Caco-2 (cell line): ENCODE data around the gene KRTAP4-3. TPM values are rescaled to one million over a fixed set of nuclear protein-coding genes. Genes with fewer than 3 reads are reported as not detected.
"Not testable (repeated sequence)": the region's sequence is repeated elsewhere in the genome, so short reads cannot be mapped to it uniquely, and the experiment has no call there.

Experiments
- BruUV-seq: library from RNA; stranded (reverse); fragments of 400-500 nt; replicated peaks from 2 replicates; lab custom pipeline; 2021; lab: Mats Ljungman, UMichigan
- CTCF ChIA-PET: fragments of 300-600 bp; sonication (Branson Sonifier 250); formaldehyde crosslinking; loops from one replicate; lab custom pipeline; 2022; ENCODE audit warnings: antibody characterized with exemption; lab: Charles Lee
- POLR2A ChIA-PET: fragments of 300-600 bp; sonication (Branson Sonifier 250); formaldehyde crosslinking; loops from one replicate; lab custom pipeline; 2022; ENCODE audit warnings: antibody characterized with exemption; lab: Charles Lee
- DNase-seq, 2 experiments: peaks; one replicate each; pipeline versions ENCODE4 v3.0.0 to v3.0.0-alpha.2; 2020 to 2022
- H3K27me3 ChIP-seq: replicated peaks from 2 replicates; pipeline ENCODE4 v1.6.0; 2011; ENCODE audit warnings: low read length; ENCODE audit not compliant: control insufficient read depth, insufficient read depth
- H3K36me3 ChIP-seq: 2 replicates; pipeline ENCODE4 v1.5.1; 2011; ENCODE audit warnings: low read length; ENCODE audit not compliant: control insufficient read depth, insufficient read depth
- H3K4me1 ChIP-seq: fragments of 250-450 bp; sonication (Bioruptor Pico); 2 replicates; pipeline ENCODE4 v1.5.1; 2020; ENCODE audit warnings: mild to moderate bottlenecking
- H3K4me3 ChIP-seq: 2 replicates; pipeline ENCODE4 v1.5.1; 2011; ENCODE audit warnings: low read depth, mild to moderate bottlenecking, control low read depth, low read length
- H3K9me3 ChIP-seq: fragments of 250-450 bp; sonication (Bioruptor Pico); 2 replicates; pipeline ENCODE4 v1.5.1; 2020; ENCODE audit warnings: mild to moderate bottlenecking, moderate library complexity
- H3K27ac Mint-ChIP-seq: one replicate; pipeline ENCODE4 v1.8.0; 2022; ENCODE audit warnings: mixed read lengths; ENCODE audit not compliant: unreplicated experiment
- H3K27me3 Mint-ChIP-seq: one replicate; pipeline ENCODE4 v1.8.0; 2022; ENCODE audit warnings: mixed read lengths; ENCODE audit not compliant: insufficient read depth, unreplicated experiment
- H3K36me3 Mint-ChIP-seq: one replicate; pipeline ENCODE4 v1.8.0; 2022; ENCODE audit warnings: mild to moderate bottlenecking, mixed read lengths; ENCODE audit not compliant: insufficient read depth, unreplicated experiment
- H3K4me1 Mint-ChIP-seq: one replicate; pipeline ENCODE4 v1.8.0; 2022; ENCODE audit warnings: low read depth, mixed read lengths; ENCODE audit not compliant: unreplicated experiment
- H3K4me3 Mint-ChIP-seq: one replicate; pipeline ENCODE4 v1.8.0; 2022; ENCODE audit warnings: mild to moderate bottlenecking, moderate library complexity, mixed read lengths; ENCODE audit not compliant: unreplicated experiment
- H3K9me3 Mint-ChIP-seq: one replicate; pipeline ENCODE4 v1.8.0; 2022; ENCODE audit warnings: mixed read lengths; ENCODE audit not compliant: unreplicated experiment
- CTCF ChIP-seq, 2 experiments: fragments of 200-600 bp in 1 of 2; IDR thresholded peaks; 1 replicate in 1 of 2; 2 replicates in 1 of 2; pipeline versions ENCODE4 v1.5.1 to v1.8.0; 2011 to 2022; ENCODE audit warnings: antibody characterized with exemption in 1 of 2, control low read depth in 1 of 2, inconsistent platforms in 1 of 2, low read depth in 1 of 2, low read length in 1 of 2, mild to moderate bottlenecking in 1 of 2, moderate library complexity in 1 of 2; ENCODE audit not compliant: insufficient read depth in 1 of 2, severe bottlenecking in 1 of 2, unreplicated experiment in 1 of 2
- intact Hi-C: fragments of 100-400 bp; cut with micrococcal nuclease; formaldehyde crosslinking; loops from one replicate; pipeline ENCODE4 v1.10.0; 2022; ENCODE audit not compliant: unreplicated experiment
- total RNA-seq: library from RNA; stranded (reverse); gene quantifications from 2 replicates; pipeline ENCODE4 v1.2.3, GENCODE V29; 2022

The KRTAP4-3 gene
- total RNA-seq, 1 experiment from 2014 or later: not detected

DNA sequence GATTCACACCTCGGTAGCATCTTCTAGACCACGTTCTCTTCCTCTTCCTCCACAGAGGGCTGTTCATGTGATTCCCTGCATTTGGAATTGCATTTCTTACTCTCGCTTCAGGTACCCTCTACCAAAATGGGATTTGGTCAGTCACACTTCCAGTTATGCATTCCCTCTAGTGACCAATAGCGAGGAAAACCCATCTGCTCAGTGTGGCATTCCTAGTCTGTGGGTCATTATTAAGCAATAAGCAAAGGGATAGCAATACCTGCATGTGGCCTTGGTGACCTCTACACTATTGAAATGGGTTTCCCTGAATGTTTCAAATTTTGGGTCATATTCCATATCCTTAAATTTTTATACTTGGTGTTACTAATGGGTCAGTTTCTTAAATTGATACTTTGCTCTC is 18.0 kb downstream of the KRTAP4-3 start:
- POLR2A ChIA-PET: no interaction called here
- CTCF ChIA-PET: no interaction called here
- no peaks in the 10 kb centered on the region for H3K4me1 Mint-ChIP-seq

GRCh38 chr17:41149652-41149985 is 18.4 kb downstream of the KRTAP4-3 start, which contains the start of gene KRTAP4-5:
Gene KRTAP4-5, minus strand, starts transcription at chr17:41149825. Its CDS starts 58 bp downstream, at chr17:41149767.
- no peak within 1 kb of the TSS for H3K27ac Mint-ChIP-seq
- H3K4me1 Mint-ChIP-seq: no peaks in the 10 kb centered on the region
- no peak within 1 kb of the TSS for H3K4me3 Mint-ChIP-seq
- intact Hi-C loops: no loop called here
- BruUV-seq: no TSS peak
- Histone ChIP-seq H3K27me3 (no peaks in the 10 kb centered on the region), H3K4me3 (no peak within 1 kb of the TSS), H3K36me3 (no peaks in the 10 kb centered on the region), H3K4me1 (no peaks in the 10 kb centered on the region), H3K9me3 (no peaks in the 10 kb centered on the region)
- H3K9me3 Mint-ChIP-seq: peaks cover 9% of the 10 kb centered on the region
- no peak for DNase-seq
- H3K36me3 Mint-ChIP-seq: no peaks in the 10 kb centered on the region
- no peaks in the 10 kb centered on the region for H3K27me3 Mint-ChIP-seq
- ChIA-PET CTCF (no interaction called here), POLR2A (no interaction called here)
- no peak for TF ChIP-seq CTCF (IDR thresholded peaks at IDR 0.05; ENCODE audit: insufficient read depth in 1 of 2, low read depth in 1 of 2, low read length in 1 of 2, severe bottlenecking in 1 of 2, unreplicated experiment in 1 of 2)

More for the DNA sequence above, 18.0 kb downstream of the KRTAP4-3 start:
- Histone ChIP-seq H3K36me3 (no peaks in the 10 kb centered on the region), H3K27me3 (no peaks in the 10 kb centered on the region), H3K4me1 (no peaks in the 10 kb centered on the region), H3K4me3 (no peak overlapping the region), H3K9me3 (no peaks in the 10 kb centered on the region)
- Mint-ChIP-seq H3K27ac (no peak overlapping the region), H3K36me3 (no peaks in the 10 kb centered on the region), H3K27me3 (no peaks in the 10 kb centered on the region), H3K4me3 (no peak overlapping the region), H3K9me3 (peaks cover 5% of the 10 kb centered on the region)
- DNase-seq: no peak
- BruUV-seq: no TSS peak
- no peak for TF ChIP-seq CTCF (IDR thresholded peaks at IDR 0.05; ENCODE audit: insufficient read depth in 1 of 2, low read depth in 1 of 2, low read length in 1 of 2, severe bottlenecking in 1 of 2, unreplicated experiment in 1 of 2)
- intact Hi-C loops: no loop called here

DNA sequence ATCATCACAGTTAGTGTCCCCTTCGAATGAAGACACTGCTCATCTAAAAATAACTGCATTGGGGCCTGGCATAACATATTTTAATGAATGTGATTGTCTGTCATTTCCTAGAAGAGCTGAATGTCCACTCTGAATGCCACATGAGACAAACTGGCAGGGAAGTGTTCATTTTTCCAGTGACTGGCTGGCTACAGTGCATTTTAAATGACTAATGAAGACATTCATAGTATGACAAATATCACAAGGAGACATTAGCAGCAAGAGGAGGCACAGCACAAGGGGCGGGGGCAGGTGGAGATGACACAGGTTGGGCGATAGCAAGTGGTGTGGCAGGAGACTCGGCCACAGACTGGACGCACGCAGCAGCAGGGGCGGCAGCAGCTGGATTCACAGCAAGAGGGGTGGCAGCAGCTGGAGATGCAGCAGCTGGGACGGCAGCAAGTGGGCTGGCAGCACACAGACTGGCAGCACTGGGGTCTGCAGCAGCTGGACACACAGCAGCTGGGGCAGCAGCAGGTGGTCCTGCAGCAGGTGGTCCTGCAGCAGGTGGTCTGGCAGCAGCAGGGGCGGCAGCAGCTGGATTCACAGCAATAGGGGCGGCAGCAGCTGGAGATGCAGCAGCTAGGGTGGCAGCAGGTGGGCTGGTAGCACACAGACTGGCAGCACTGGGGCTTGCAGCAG is 18.9 kb downstream of the KRTAP4-3 start:
- H3K9me3 Mint-ChIP-seq: peaks cover 12% of the 10 kb centered on the region
- H3K4me1 Mint-ChIP-seq, H3K27me3 ChIP-seq, intact Hi-C loops, CTCF ChIA-PET, H3K36me3 Mint-ChIP-seq, H3K27ac Mint-ChIP-seq, H3K4me1 ChIP-seq, H3K9me3 ChIP-seq, DNase-seq, H3K36me3 ChIP-seq, POLR2A ChIA-PET, H3K4me3 ChIP-seq, H3K4me3 Mint-ChIP-seq, H3K27me3 Mint-ChIP-seq, BruUV-seq: not testable (repeated sequence)
